Spleen (tissue), 11 donors: ENCODE measurements around the gene POLRMT. TPM values are rescaled to one million over a fixed set of nuclear protein-coding genes. Genes with fewer than 3 reads are reported as not detected.
"Not testable (repeated sequence)": the region's sequence is repeated elsewhere in the genome, so short reads cannot be mapped to it uniquely, and the experiment has no call there.

Experiments used
- DNase-seq: peaks from one replicate; pipeline ENCODE4 v3.0.0-alpha.2; 2020
- H3K27ac ChIP-seq, 8 donors: fragments of 200-600 bp; sonication (generic) in 7 of 8; 1 replicate in 4 of 8; 2 replicates in 4 of 8; pipeline versions ENCODE4 v1.5.0 to v1.8.0; 2016 to 2021; ENCODE audit warnings: inconsistent platforms in 4 of 8, mild to moderate bottlenecking in 4 of 8, moderate library complexity in 1 of 8
- H3K27me3 ChIP-seq, 7 donors: fragments of 200-600 bp; sonication (generic) in 6 of 7; replicated peaks in 1 of 7; 1 replicate in 4 of 7; 2 replicates in 3 of 7; pipeline versions ENCODE4 v1.5.0 to v1.8.0; 2016 to 2021; ENCODE audit warnings: inconsistent platforms in 3 of 7, mild to moderate bottlenecking in 1 of 7
- H3K36me3 ChIP-seq, 6 donors: fragments of 200-600 bp; sonication (generic) in 5 of 6; 1 replicate in 4 of 6; 2 replicates in 2 of 6; pipeline versions ENCODE4 v1.5.0 to v1.8.0; 2016 to 2021; ENCODE audit warnings: inconsistent platforms in 2 of 6
- H3K4me1 ChIP-seq, 6 donors: fragments of 200-600 bp; sonication (generic) in 5 of 6; 1 replicate in 3 of 6; 2 replicates in 3 of 6; pipeline versions ENCODE4 v1.5.0 to v1.8.0; 2016 to 2021; ENCODE audit warnings: inconsistent platforms in 3 of 6
- H3K4me3 ChIP-seq, 8 donors: fragments of 200-600 bp; sonication (generic) in 7 of 8; 1 replicate in 4 of 8; 2 replicates in 4 of 8; pipeline versions ENCODE4 v1.5.0 to v1.8.0; 2016 to 2021; ENCODE audit warnings: inconsistent platforms in 4 of 8, mild to moderate bottlenecking in 4 of 8, moderate library complexity in 2 of 8
- H3K9me3 ChIP-seq, 8 donors: fragments of 200-600 bp; sonication (generic) in 7 of 8; 1 replicate in 4 of 8; 2 replicates in 4 of 8; pipeline versions ENCODE4 v1.5.0 to v1.8.0; 2016 to 2021; ENCODE audit warnings: inconsistent platforms in 4 of 8
- CTCF ChIP-seq, 11 experiments: fragments of 200-600 bp in 7 of 11; fragments of 450-650 bp in 4 of 11; sonication (generic) in 4 of 11; IDR thresholded peaks in 8 of 11; conservative IDR thresholded peaks in 3 of 11; 1 replicate in 7 of 11; 2 replicates in 4 of 11; pipeline versions ENCODE4 v1.4.0 to v1.8.0; 2016 to 2021; ENCODE audit warnings: antibody characterized with exemption in 11 of 11, inconsistent platforms in 4 of 11, mild to moderate bottlenecking in 1 of 11
- POLR2A ChIP-seq, 3 donors: fragments of 450-650 bp; IDR thresholded peaks; one replicate each; pipeline ENCODE4 v1.5.1; 2017; ENCODE audit warnings: antibody characterized with exemption in 3 of 3, mild to moderate bottlenecking in 1 of 3
- POLR2AphosphoS5 ChIP-seq, 3 donors: sonication (generic); formaldehyde crosslinking; IDR thresholded peaks; one replicate each; pipeline ENCODE4 v1.5.1; 2017; ENCODE audit warnings: antibody characterized with exemption in 3 of 3
- WGBS, 5 donors: extraction: QIAGEN DNeasy Blood & Tissue Kit in 3 of 5; methylation state at CpG; one replicate each; pipeline versions ENCODE4 v1.1.5 to v1.1.7; 2013 to 2018; 5-methylcytosine and 5-hydroxymethylcytosine counted together
- intact Hi-C: fragments of 100-400 bp; cut with DNase I; formaldehyde crosslinking; loops from one replicate; pipeline ENCODE4 v1.15.0; 2023; ENCODE audit warnings: low total_unique reads
- polyA plus RNA-seq, 3 donors: library from polyadenylated mRNA; stranded (reverse); fragments of 200-250 nt; gene quantifications; one replicate each; pipeline ENCODE4 v1.2.1, GENCODE V29; 2013
- total RNA-seq, 7 donors: library from RNA; depleted of rRNA in 3 of 7; stranded (reverse); fragments of >200 nt in 3 of 7; fragmentation: NEBNext Ultra II Directional in 4 of 7; extraction: Animal tissue kit (Norgen Biotek cat#: 25700) in 4 of 7; gene quantifications; one replicate each; pipeline versions ENCODE4 v1.1.0 to v1.2.1, GENCODE V29; 2016 to 2021
- donor health status: healthy with polysubstance abuse.
- donor health status: DM: no; HTN: no; CAD: no; lungs with moderate emphysema.
- donor health status: DM: no; HTN: no; CAD: no.
- donor health status: Bipolar disorder and iron deficiency.
- donor health status: healthy.
- donor health status: DM: no; HTN: no; CAD: no.
- donor health status: DM: yes; HTN: yes; CAD: no.

POLRMT gene
- total and polyA plus RNA-seq, 10 donors, result 28.6 to 105 (median 50.9) TPM

GRCh38 chr19:676007-676338 is 42.6 kb upstream of the POLRMT start:
- intact Hi-C loops, result no loop called here
- peak overlapping the region in 3 of 8 donors; percentile 33 to 58 (median 34) for H3K4me3 ChIP-seq
- H3K27ac ChIP-seq, result peak overlapping the region in 3 of 8 donors; percentile 26 to 69 (median 56)
- H3K9me3 ChIP-seq, result no peaks in the 10 kb centered on the region
- WGBS, 5 donors, result 10 to 43% (median 14%) methylated on average over 10 to 31 of the region's 31 CpGs
- DNase-seq, result no peak
- no peak for TF ChIP-seq POLR2A (IDR thresholded peaks at IDR 0.05)
- no peak for TF ChIP-seq CTCF (IDR thresholded peaks at IDR 0.05 in 8 of 11, conservative IDR thresholded peaks at IDR 0.05 in 3 of 11)
- TF ChIP-seq POLR2AphosphoS5 (IDR thresholded peaks at IDR 0.05), result no peak
- peaks cover 0 to 55% (median 26%) of the 10 kb centered on the region in 7 donors for H3K27me3 ChIP-seq
- H3K36me3 ChIP-seq, result no peaks in the 10 kb centered on the region
- peaks cover 5 to 82% (median 48%) of the 10 kb centered on the region in 6 donors for H3K4me1 ChIP-seq

- Histone ChIP-seq H3K27me3 (peaks cover 0 to 68% (median 26%) of the 10 kb centered on the region in 7 donors), H3K4me1 (peaks cover 5 to 72% (median 41%) of the 10 kb centered on the region in 6 donors), H3K36me3 (no peaks in the 10 kb centered on the region), H3K4me3 (no peak overlapping the region), H3K27ac (no peak overlapping the region), H3K9me3 (no peaks in the 10 kb centered on the region)
- DNase-seq, result no peak
- TF ChIP-seq POLR2AphosphoS5 (IDR thresholded peaks at IDR 0.05) (peak in 2 of 3 donors; percentile 17 to 71), CTCF (IDR thresholded peaks at IDR 0.05 in 8 of 11, conservative IDR thresholded peaks at IDR 0.05 in 3 of 11) (no peak)
- WGBS, 5 donors, result 59 to 70% (median 69%) methylated on average over 18 to 38 of the region's 38 CpGs
- intact Hi-C loops, result no loop called here
Observed at GRCh38 chr19:674282-675151, 41.2 kb upstream of the POLRMT start.

GRCh38 chr19:670609-671075 is 37.3 kb upstream of the POLRMT start:
- WGBS, 5 donors, result 68 to 79% (median 76%) methylated on average over 6 to 9 of the region's 9 CpGs
- no peak for TF ChIP-seq CTCF (IDR thresholded peaks at IDR 0.05 in 8 of 11, conservative IDR thresholded peaks at IDR 0.05 in 3 of 11)
- no peak for TF ChIP-seq POLR2AphosphoS5 (IDR thresholded peaks at IDR 0.05)
- no peak for TF ChIP-seq POLR2A (IDR thresholded peaks at IDR 0.05)
- Histone ChIP-seq H3K4me1 (peaks cover 0 to 49% (median 19%) of the 10 kb centered on the region in 6 donors), H3K36me3 (no peaks in the 10 kb centered on the region), H3K27ac (no peak overlapping the region), H3K4me3 (no peak overlapping the region), H3K9me3 (peaks cover 0 to 3% (median 0%) of the 10 kb centered on the region in 8 donors), H3K27me3 (peaks cover 0 to 43% (median 11%) of the 10 kb centered on the region in 7 donors)
- intact Hi-C loops, result no loop called here
- no peak for DNase-seq

GRCh38 chr19:668675-669434 is 35.5 kb upstream of the POLRMT start:
- 41 to 57% (median 50%) methylated on average over 12 of the region's 12 CpGs for WGBS, 5 donors
- peaks cover 10 to 47% (median 20%) of the 10 kb centered on the region in 6 donors for H3K4me1 ChIP-seq
- H3K4me3 ChIP-seq, DNase-seq, H3K9me3 ChIP-seq, H3K36me3 ChIP-seq, H3K27ac ChIP-seq: not testable (repeated sequence)
- intact Hi-C loops, result loop anchor here (5.0 kb wide), 1 partner anchor 63 kb away; no protein-coding TSS in a partner anchor
- H3K27me3 ChIP-seq, result peaks cover 0 to 25% (median 0%) of the 10 kb centered on the region in 7 donors

- intact Hi-C loops, result loop anchor here (5.0 kb wide), 1 partner anchor 65 kb away; no protein-coding TSS in a partner anchor
- 83 to 92% (median 87%) methylated on average over 22 to 38 of the region's 38 CpGs for WGBS, 5 donors
- Histone ChIP-seq H3K27me3 (peaks cover 0 to 20% (median 0%) of the 10 kb centered on the region in 7 donors), H3K27ac (peak overlapping the region in 2 of 8 donors; percentile 37 to 62), H3K4me1 (peaks cover 15 to 49% (median 25%) of the 10 kb centered on the region in 6 donors)
- H3K36me3 ChIP-seq, DNase-seq, H3K4me3 ChIP-seq, H3K9me3 ChIP-seq: not testable (repeated sequence)
Observed at GRCh38 chr19:666985-667573, 33.7 kb upstream of the POLRMT start.
